Lower lobe of right lung (tissue), 2 donors: ENCODE data around the gene IDI1. TPM values are rescaled to one million over a fixed set of nuclear protein-coding genes. Genes with fewer than 3 reads are reported as not detected.

Experiments used
- ATAC-seq, 2 donors: fragments of 200-7000 bp; cut with Tn5 transposase; one replicate each; pipeline ENCODE4 v1.9.1; 2020 to 2022; ENCODE audit warnings: mild to moderate bottlenecking in 2 of 2, moderate library complexity in 2 of 2
- DNase-seq: peaks from one replicate; pipeline ENCODE4 v3.0.0-alpha.2; 2020
- H3K27ac ChIP-seq: fragments of 200-600 bp; one replicate; pipeline ENCODE4 v1.8.0; 2022
- H3K27me3 ChIP-seq: fragments of 200-600 bp; one replicate; pipeline ENCODE4 v1.8.0; 2022; ENCODE audit warnings: low read depth
- H3K36me3 ChIP-seq: fragments of 200-600 bp; one replicate; pipeline ENCODE4 v1.8.0; 2022; ENCODE audit warnings: mild to moderate bottlenecking
- H3K4me1 ChIP-seq: fragments of 200-600 bp; one replicate; pipeline ENCODE4 v1.8.0; 2022
- H3K4me3 ChIP-seq: fragments of 200-600 bp; one replicate; pipeline ENCODE4 v1.8.0; 2022; ENCODE audit warnings: mild to moderate bottlenecking
- H3K9me3 ChIP-seq: fragments of 200-600 bp; one replicate; pipeline ENCODE4 v1.8.0; 2022
- intact Hi-C: fragments of 100-400 bp; cut with DNase I; formaldehyde crosslinking; loops from one replicate; pipeline ENCODE4 v1.11.0; 2022
- total RNA-seq: library from RNA; stranded (reverse); fragmentation: NEBNext Ultra II Directional; extraction: Animal tissue kit (Norgen Biotek cat#: 25700); gene quantifications from one replicate; pipeline ENCODE4 v1.2.1, GENCODE V29; 2021
- TF ChIP-seq, protein P1 (sequence below): fragments of 200-600 bp; IDR thresholded peaks from one replicate; pipeline ENCODE4 v1.8.0; 2022; ENCODE audit warnings: antibody characterized with exemption, mild to moderate bottlenecking
- donor health status: DM: no; HTN: yes; CAD: no; lungs with severe emphysema.

The IDI1 gene
- total RNA-seq, 1 donor from 2014 or later: 49.5 TPM

DNA sequence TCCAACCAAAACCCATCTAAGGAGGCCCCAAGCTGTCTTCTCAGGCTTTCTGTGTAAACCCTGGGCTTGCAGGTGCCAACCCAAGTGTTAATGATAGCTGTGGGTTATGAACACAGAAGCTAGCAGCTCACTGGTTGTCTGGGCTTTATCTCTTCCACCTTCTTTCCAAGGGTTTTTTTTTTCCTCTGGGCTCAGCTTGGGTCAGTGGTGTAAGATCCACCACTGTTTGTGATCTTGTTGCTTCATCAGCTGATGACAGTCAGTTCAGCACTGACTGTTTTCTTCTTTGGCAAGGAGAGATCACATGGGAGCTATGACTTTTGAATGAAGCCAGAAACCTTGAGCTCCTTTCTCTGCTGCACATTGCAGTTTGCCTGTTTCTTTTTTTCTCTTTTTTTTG lies 56.0 kb downstream of the IDI1 start:
- H3K27ac ChIP-seq: no peak overlapping the region
- no peak overlapping the region for H3K4me3 ChIP-seq
- H3K4me1 ChIP-seq: peaks cover 21% of the 10 kb centered on the region
- ATAC-seq: no peak
- intact Hi-C loops: no loop called here
- TF ChIP-seq, protein P1, sequence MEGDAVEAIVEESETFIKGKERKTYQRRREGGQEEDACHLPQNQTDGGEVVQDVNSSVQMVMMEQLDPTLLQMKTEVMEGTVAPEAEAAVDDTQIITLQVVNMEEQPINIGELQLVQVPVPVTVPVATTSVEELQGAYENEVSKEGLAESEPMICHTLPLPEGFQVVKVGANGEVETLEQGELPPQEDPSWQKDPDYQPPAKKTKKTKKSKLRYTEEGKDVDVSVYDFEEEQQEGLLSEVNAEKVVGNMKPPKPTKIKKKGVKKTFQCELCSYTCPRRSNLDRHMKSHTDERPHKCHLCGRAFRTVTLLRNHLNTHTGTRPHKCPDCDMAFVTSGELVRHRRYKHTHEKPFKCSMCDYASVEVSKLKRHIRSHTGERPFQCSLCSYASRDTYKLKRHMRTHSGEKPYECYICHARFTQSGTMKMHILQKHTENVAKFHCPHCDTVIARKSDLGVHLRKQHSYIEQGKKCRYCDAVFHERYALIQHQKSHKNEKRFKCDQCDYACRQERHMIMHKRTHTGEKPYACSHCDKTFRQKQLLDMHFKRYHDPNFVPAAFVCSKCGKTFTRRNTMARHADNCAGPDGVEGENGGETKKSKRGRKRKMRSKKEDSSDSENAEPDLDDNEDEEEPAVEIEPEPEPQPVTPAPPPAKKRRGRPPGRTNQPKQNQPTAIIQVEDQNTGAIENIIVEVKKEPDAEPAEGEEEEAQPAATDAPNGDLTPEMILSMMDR: no peak
- DNase-seq: no peak
- H3K27me3 ChIP-seq: no peaks in the 10 kb centered on the region
- H3K9me3 ChIP-seq: no peaks in the 10 kb centered on the region
- H3K36me3 ChIP-seq: peaks cover 57% of the 10 kb centered on the region

DNA sequence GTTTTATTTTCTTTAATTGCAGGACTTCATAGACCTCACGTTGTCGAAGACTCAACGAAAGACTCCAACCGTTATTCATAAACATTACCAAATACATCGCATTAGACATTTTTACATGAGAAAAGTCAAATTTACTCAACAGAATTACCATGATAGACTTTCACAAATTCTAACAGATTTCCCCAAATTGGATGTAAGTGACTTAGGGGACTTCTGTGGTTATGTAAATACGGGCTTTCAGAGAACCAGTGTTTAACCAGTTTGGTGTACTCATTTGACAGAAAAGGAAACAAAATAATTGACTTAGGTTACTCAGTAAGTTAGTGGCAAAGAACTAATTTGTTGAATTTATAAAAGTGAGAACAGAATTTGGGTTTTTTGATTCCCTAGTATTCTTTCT lies 56.5 kb downstream of the IDI1 start:
- Histone ChIP-seq H3K4me1 (peaks cover 23% of the 10 kb centered on the region), H3K36me3 (peaks cover 53% of the 10 kb centered on the region), H3K4me3 (no peak overlapping the region), H3K27ac (no peak overlapping the region), H3K27me3 (no peaks in the 10 kb centered on the region), H3K9me3 (no peaks in the 10 kb centered on the region)
- intact Hi-C loops: no loop called here
- no peak for DNase-seq
- TF ChIP-seq, protein P1: no peak
- no peak for ATAC-seq

- TF ChIP-seq, protein P1: no peak
- Histone ChIP-seq H3K9me3 (no peaks in the 10 kb centered on the region), H3K27ac (no peak overlapping the region), H3K27me3 (no peaks in the 10 kb centered on the region), H3K4me1 (peaks cover 36% of the 10 kb centered on the region), H3K4me3 (no peak overlapping the region), H3K36me3 (peaks cover 36% of the 10 kb centered on the region)
- intact Hi-C loops: no loop called here
- ATAC-seq (no peak), DNase-seq (no peak)
These were observed 58.1 kb downstream of the IDI1 start for GRCh38 chr10:990808-991207.

Other genes starting within 250 kb of the IDI1 start
- gene LARP4B, start 117.4 kb downstream of the IDI1 start, total RNA-seq: 114 TPM
- gene GTPBP4, start 60.7 kb downstream of the IDI1 start, total RNA-seq: 28.9 TPM
- not detected for gene IDI2, start 23.3 kb downstream of the IDI1 start, total RNA-seq
- gene WDR37, start 7.3 kb upstream of the IDI1 start, total RNA-seq: 22.0 TPM